MCF 10A (cell line): ENCODE data around the gene HOXA2. TPM values are rescaled to one million over a fixed set of nuclear protein-coding genes. Genes with fewer than 3 reads are reported as not detected.
A peak's percentile ranks its signal among the peaks of the same experiment; 100 is the strongest.

Experiments used
- Bru-seq: library from RNA; stranded (reverse); fragments of 400-500 nt; gene quantifications from one replicate; lab custom pipeline; 2021; lab: Mats Ljungman, UMichigan
- BruChase-seq, 2 experiments: library from RNA; stranded (reverse); fragments of 400-500 nt; gene quantifications; one replicate each; lab custom pipeline; 2021; lab: Mats Ljungman, UMichigan
- BruUV-seq: library from RNA; stranded (reverse); fragments of 400-500 nt; replicated peaks from 2 replicates; lab custom pipeline; 2021; lab: Mats Ljungman, UMichigan
- CTCF ChIA-PET: fragments of 300-600 bp; sonication (Branson Sonifier 250); formaldehyde crosslinking; extraction: SDS; loops from one replicate; lab custom pipeline; 2021; ENCODE audit warnings: antibody characterized with exemption, inconsistent platforms; lab: Yijun Ruan, JAX
- POLR2A ChIA-PET: fragments of 300-600, 350-650 bp; sonication (Branson Sonifier 250); formaldehyde crosslinking; extraction: SDS; loops from one replicate; lab custom pipeline; 2020; ENCODE audit warnings: antibody characterized with exemption, inconsistent platforms; lab: Yijun Ruan, JAX
- DNase-seq: peaks from one replicate; pipeline ENCODE4 v3.0.0-alpha.2; 2018; ENCODE audit not compliant: unreplicated experiment
- H3K27ac Mint-ChIP-seq: one replicate; pipeline ENCODE4 v1.8.0; 2022; ENCODE audit warnings: mild to moderate bottlenecking, low read depth, mixed read lengths; ENCODE audit not compliant: unreplicated experiment
- H3K27me3 Mint-ChIP-seq: one replicate; pipeline ENCODE4 v1.8.0; 2022; ENCODE audit warnings: mixed read lengths; ENCODE audit not compliant: insufficient read depth, unreplicated experiment
- H3K36me3 Mint-ChIP-seq: one replicate; pipeline ENCODE4 v1.8.0; 2022; ENCODE audit warnings: mild to moderate bottlenecking, moderate library complexity, mixed read lengths; ENCODE audit not compliant: insufficient read depth, unreplicated experiment
- H3K4me1 Mint-ChIP-seq: one replicate; pipeline ENCODE4 v1.8.0; 2022; ENCODE audit warnings: mixed read lengths; ENCODE audit not compliant: insufficient read depth, unreplicated experiment
- H3K4me3 Mint-ChIP-seq: one replicate; pipeline ENCODE4 v1.8.0; 2022; ENCODE audit warnings: mild to moderate bottlenecking, moderate library complexity, mixed read lengths; ENCODE audit not compliant: unreplicated experiment
- H3K9me3 Mint-ChIP-seq: one replicate; pipeline ENCODE4 v1.8.0; 2022; ENCODE audit warnings: mixed read lengths; ENCODE audit not compliant: unreplicated experiment
- intact Hi-C: fragments of 100-400 bp; cut with micrococcal nuclease; formaldehyde crosslinking; loops from 2 replicates; pipeline ENCODE4 v1.14.1; 2022
- long read RNA-seq: library from polyadenylated mRNA; stranded (forward); transcript quantifications from one replicate; pipeline ENCODE4 v2.0.0, GENCODE V29; 2022
- total RNA-seq: library from RNA; stranded (reverse); gene quantifications from 2 replicates; pipeline ENCODE4 v1.2.3, GENCODE V29; 2022
- TF ChIP-seq, protein P1 (sequence below): fragments of 200-600 bp; IDR thresholded peaks from one replicate; pipeline ENCODE4 v1.8.0; 2022; ENCODE audit warnings: antibody characterized with exemption, mild to moderate bottlenecking; ENCODE audit not compliant: unreplicated experiment

HOXA2 gene
- 1.2 and 1.4 TPM in 2 replicates for total RNA-seq
- percentile 54 among the genes with signal in this experiment for Bru-seq, nascent RNA
- BruChase-seq, experiment 1, labeled RNA remaining after a 6-hour chase: percentile 51 among the genes with signal in this experiment
- BruChase-seq, experiment 2, labeled RNA remaining after a 2-hour chase: percentile 56 among the genes with signal in this experiment
- long read RNA-seq, partial matches to known transcripts: 0 of 3 reads
- long read RNA-seq, other reads (novel, unspliced or antisense): 0 of 3 reads

DNA sequence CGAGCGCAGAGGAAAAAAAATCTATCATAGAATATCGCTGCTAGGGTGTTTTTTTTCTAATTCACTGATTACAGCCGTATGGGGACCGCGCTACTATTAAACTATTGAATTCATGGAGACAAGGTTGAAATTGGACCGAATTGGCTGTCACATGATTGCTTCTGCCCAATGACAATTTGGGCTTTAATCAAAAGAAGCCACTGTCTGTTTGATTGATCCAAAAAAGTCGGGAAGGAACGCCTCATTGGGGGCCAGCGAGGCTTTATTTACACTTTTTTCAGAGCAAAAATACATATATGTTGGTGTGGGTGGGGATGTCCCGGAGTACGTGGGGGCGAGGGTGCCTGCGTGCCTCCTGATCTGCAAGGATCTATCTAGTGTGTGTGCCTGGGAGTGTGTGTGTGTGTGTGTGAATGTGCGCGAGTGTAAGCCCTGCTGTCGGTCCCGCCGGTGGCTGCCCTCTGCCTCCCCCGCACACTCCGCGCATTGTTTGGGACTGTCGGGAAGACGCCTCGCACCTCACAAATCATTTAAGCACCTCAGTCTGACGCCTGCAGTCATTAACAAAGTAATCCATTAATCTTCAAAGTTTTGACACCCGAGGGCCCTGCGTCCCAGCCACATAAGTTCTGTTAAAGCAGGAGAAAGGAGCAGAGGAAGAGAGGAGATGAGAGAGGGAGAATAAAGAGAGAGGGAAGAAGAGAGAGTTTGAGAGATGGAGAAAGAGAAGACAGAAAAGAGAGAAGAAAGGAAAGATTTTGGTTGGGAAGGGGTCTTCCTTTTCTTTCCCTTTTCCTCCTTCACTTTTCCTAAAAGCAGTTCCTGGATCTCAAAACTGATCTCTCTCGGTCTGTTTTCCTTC is at the start of gene HOXA2:
TSS of gene HOXA2 (minus strand) at position 103 of the 862 bp plus-strand sequence. CDS start 183 bp downstream, outside the sequence.
- H3K9me3 Mint-ChIP-seq: no peaks in the 10 kb centered on the region
- H3K36me3 Mint-ChIP-seq: peaks cover 61% of the 10 kb centered on the region
- intact Hi-C loops: no loop called here
- TF ChIP-seq, protein P1, sequence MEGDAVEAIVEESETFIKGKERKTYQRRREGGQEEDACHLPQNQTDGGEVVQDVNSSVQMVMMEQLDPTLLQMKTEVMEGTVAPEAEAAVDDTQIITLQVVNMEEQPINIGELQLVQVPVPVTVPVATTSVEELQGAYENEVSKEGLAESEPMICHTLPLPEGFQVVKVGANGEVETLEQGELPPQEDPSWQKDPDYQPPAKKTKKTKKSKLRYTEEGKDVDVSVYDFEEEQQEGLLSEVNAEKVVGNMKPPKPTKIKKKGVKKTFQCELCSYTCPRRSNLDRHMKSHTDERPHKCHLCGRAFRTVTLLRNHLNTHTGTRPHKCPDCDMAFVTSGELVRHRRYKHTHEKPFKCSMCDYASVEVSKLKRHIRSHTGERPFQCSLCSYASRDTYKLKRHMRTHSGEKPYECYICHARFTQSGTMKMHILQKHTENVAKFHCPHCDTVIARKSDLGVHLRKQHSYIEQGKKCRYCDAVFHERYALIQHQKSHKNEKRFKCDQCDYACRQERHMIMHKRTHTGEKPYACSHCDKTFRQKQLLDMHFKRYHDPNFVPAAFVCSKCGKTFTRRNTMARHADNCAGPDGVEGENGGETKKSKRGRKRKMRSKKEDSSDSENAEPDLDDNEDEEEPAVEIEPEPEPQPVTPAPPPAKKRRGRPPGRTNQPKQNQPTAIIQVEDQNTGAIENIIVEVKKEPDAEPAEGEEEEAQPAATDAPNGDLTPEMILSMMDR: no peak
- peak; percentile 61 for DNase-seq
- peak within 1 kb of the TSS; percentile 99 for H3K27ac Mint-ChIP-seq
- H3K4me3 Mint-ChIP-seq: peak within 1 kb of the TSS; percentile 83
- BruUV-seq: no TSS peak
- CTCF ChIA-PET: no interaction called here
- H3K27me3 Mint-ChIP-seq: no peaks in the 10 kb centered on the region
- POLR2A ChIA-PET: interaction anchor here (0.7 to 12.8 kb wide), 7 partner anchors 10 to 575 kb away, joined by 3 to 663 read pairs (median 4); no protein-coding TSS in a partner anchor
- peaks cover 64% of the 10 kb centered on the region for H3K4me1 Mint-ChIP-seq

DNA sequence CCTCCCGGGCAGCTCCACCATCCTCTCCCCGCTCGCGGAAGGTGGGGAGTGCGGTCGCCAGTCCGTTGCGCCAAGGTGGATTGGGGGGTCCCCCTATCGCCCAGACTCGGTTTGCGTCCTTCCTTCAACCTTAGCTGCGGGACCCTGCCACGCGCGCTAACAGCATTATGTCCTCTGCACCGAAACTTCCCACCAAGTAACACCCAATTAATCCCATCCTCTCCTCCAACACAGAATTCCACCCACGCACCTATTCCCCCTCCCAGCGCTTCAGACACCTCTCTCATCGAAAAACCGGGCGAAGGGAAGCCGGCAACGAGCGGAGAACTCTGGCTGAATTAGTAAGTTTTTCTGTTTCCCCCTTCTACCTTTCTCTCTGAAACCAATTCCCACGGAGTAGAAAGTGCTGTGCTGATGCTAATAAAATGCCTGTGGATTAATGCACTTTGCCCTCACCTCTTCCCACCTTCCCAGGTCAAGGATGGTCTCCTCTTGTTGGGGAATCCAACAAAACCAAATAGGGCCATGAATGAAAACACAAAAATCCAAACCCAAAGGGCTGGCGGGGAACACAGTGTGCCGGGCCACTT is 49.0 kb upstream of the HOXA2 start:
- POLR2A ChIA-PET: interaction anchor here (1.0 to 5.2 kb wide), 7 partner anchors 11 to 1207 kb away, joined by 3 to 65 read pairs (median 5); partner anchors contain the start of gene HOXA9
- no peak overlapping the region for H3K27ac Mint-ChIP-seq

DNA sequence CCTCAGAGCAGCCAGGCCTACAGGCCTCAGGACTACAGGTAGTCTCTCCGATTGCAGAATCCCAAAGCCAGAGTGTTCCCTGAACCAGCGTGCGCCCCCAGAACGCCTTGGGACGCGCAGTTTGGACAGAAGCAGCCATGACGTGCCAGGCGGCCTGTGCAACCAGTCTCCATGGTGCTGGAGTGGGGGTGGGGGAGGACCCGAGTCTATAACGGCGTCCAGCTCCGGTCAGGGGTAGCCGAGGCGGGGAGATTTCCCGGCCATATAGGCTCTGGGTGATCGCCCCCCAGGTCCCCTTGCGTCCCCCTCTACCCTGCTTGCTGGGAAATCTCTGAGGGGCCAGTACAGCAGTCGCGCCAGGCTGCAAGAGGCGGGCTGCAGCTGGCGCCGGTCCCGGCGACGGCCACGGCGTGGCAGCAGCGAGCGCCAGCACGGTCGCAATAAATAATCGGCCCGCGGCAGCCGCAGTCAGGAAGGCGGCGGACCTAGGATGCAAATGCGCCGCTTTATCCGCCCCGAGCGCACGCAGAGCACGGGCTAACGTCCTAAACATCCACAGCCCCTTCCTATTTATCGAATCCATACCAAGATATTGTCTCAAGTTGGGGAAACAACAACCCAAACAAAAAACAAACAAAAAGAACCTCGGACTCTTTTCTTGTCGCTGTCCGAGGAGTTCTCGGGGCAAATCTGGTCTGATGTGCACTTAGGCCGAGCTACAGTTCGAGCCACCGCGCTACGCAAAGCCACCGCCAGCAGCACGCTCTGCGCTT is 48.3 kb upstream of the HOXA2 start:
- TF ChIP-seq, protein P1: peak; percentile 89
- POLR2A ChIA-PET: interaction anchor here (0.6 to 5.2 kb wide), 18 partner anchors 10 to 1206 kb away, joined by 3 to 65 read pairs (median 4); partner anchors contain the start of genes CBX3, HNRNPA2B1, HOXA4 and HOXA9
- no peak overlapping the region for H3K27ac Mint-ChIP-seq

More for the DNA sequence above, 49.0 kb upstream of the HOXA2 start:
- no peak for DNase-seq
- Mint-ChIP-seq H3K9me3 (no peaks in the 10 kb centered on the region), H3K27me3 (no peaks in the 10 kb centered on the region), H3K4me1 (peaks cover 16% of the 10 kb centered on the region), H3K36me3 (no peaks in the 10 kb centered on the region), H3K4me3 (no peak overlapping the region)
- TF ChIP-seq, protein P1: no peak
- intact Hi-C loops: no loop called here
- no TSS peak for BruUV-seq
- CTCF ChIA-PET: interaction anchor here (0.6 to 5.8 kb wide), 11 partner anchors 8 to 795 kb away, joined by 3 to 57 read pairs (median 6); no protein-coding TSS in a partner anchor

More for the DNA sequence above, 48.3 kb upstream of the HOXA2 start:
- Mint-ChIP-seq H3K4me1 (peaks cover 15% of the 10 kb centered on the region), H3K4me3 (peak overlapping the region; percentile 79), H3K36me3 (no peaks in the 10 kb centered on the region), H3K27me3 (no peaks in the 10 kb centered on the region), H3K9me3 (no peaks in the 10 kb centered on the region)
- DNase-seq: peak; percentile 72
- intact Hi-C loops: loop anchor here (1.0 kb wide), 1 partner anchor 11 kb away; no protein-coding TSS in a partner anchor
- CTCF ChIA-PET: interaction anchor here (0.6 to 5.8 kb wide), 20 partner anchors 8 to 1258 kb away, joined by 3 to 57 read pairs (median 6); no protein-coding TSS in a partner anchor
- BruUV-seq: no TSS peak
